Astrocyte of the cerebellum (primary cell): ENCODE data around the gene TRIM50.
"Not testable (repeated sequence)": the region's sequence is repeated elsewhere in the genome, so short reads cannot be mapped to it uniquely, and the experiment has no call there.

Source experiments
- DNase-seq: peaks from one replicate; pipeline ENCODE4 v3.0.0-alpha.2; 2011; ENCODE audit warnings: low read depth
- H3K4me3 ChIP-seq: 2 replicates; pipeline ENCODE4 v1.5.1; 2011; ENCODE audit warnings: mild to moderate bottlenecking, low read depth, low read length, moderate library complexity
- CTCF ChIP-seq: IDR thresholded peaks from 2 replicates; pipeline ENCODE4 v1.5.1; 2012; ENCODE audit warnings: low read length, low read depth, moderate library complexity, mild to moderate bottlenecking; ENCODE audit errors: missing control alignments
- in situ Hi-C: cut with HindIII; loops from 2 replicates; pipeline ENCODE4 v1.10.0; 2017; ENCODE audit warnings: low sequenced_read_pairs

Gene TRIM50

GRCh38 chr7:73328696-73329095 lies 814 bp upstream of the TRIM50 start:
- in situ Hi-C loops: no loop called here
- no peak overlapping the region for H3K4me3 ChIP-seq
- TF ChIP-seq CTCF: no peak
- no peak for DNase-seq

- H3K4me3 ChIP-seq, in situ Hi-C loops, DNase-seq: not testable (repeated sequence)
Observed at GRCh38 chr7:73327449-73327848, 433 bp downstream of the TRIM50 start.

GRCh38 chr7:73325424-73325823 lies 2.5 kb downstream of the TRIM50 start:
- H3K4me3 ChIP-seq, DNase-seq, in situ Hi-C loops: not testable (repeated sequence)

- DNase-seq, in situ Hi-C loops, H3K4me3 ChIP-seq: not testable (repeated sequence)
- TF ChIP-seq CTCF: peak; percentile 62
Observed at GRCh38 chr7:73324081-73324845, 3.6 kb downstream of the TRIM50 start.

- in situ Hi-C loops, DNase-seq, H3K4me3 ChIP-seq: not testable (repeated sequence)
Observed at GRCh38 chr7:73323434-73324080, 4.3 kb downstream of the TRIM50 start.

GRCh38 chr7:73320009-73320408 lies 7.9 kb downstream of the TRIM50 start:
- DNase-seq, H3K4me3 ChIP-seq, in situ Hi-C loops: not testable (repeated sequence)

- in situ Hi-C loops, DNase-seq, H3K4me3 ChIP-seq: not testable (repeated sequence)
Observed at GRCh38 chr7:73319541-73319940, 8.3 kb downstream of the TRIM50 start.

- in situ Hi-C loops, DNase-seq, H3K4me3 ChIP-seq: not testable (repeated sequence)
Observed at GRCh38 chr7:73318656-73319204, 9.2 kb downstream of the TRIM50 start.

GRCh38 chr7:73316521-73316920 lies 11.4 kb downstream of the TRIM50 start:
- no peak for TF ChIP-seq CTCF
- in situ Hi-C loops: no loop called here
- no peak overlapping the region for H3K4me3 ChIP-seq
- DNase-seq: no peak
